Hepatocyte (in vitro differentiated cells): ENCODE results near the gene MGAT4A.

Experiments
- EZH2 ChIP-seq: fragments of 200-600 bp; sonication (generic); IDR thresholded peaks from 2 replicates; pipeline ENCODE4 v1.6.1; 2016; ENCODE audit warnings: antibody characterized with exemption, mild to moderate bottlenecking, borderline replicate concordance
- EZH2phosphoT487 ChIP-seq: fragments of 200-600 bp; sonication (generic); IDR thresholded peaks from one replicate; pipeline ENCODE4 v1.6.1; 2018; ENCODE audit warnings: antibody characterized with exemption, mild to moderate bottlenecking, low read depth, moderate library complexity; ENCODE audit not compliant: unreplicated experiment, severe bottlenecking
- TF ChIP-seq, protein P1 (sequence below): fragments of 200-600 bp; sonication (generic); IDR thresholded peaks from 2 replicates; pipeline ENCODE4 v1.5.1; 2016; ENCODE audit warnings: antibody characterized with exemption, mild to moderate bottlenecking; ENCODE audit not compliant: poor library complexity

DNA sequence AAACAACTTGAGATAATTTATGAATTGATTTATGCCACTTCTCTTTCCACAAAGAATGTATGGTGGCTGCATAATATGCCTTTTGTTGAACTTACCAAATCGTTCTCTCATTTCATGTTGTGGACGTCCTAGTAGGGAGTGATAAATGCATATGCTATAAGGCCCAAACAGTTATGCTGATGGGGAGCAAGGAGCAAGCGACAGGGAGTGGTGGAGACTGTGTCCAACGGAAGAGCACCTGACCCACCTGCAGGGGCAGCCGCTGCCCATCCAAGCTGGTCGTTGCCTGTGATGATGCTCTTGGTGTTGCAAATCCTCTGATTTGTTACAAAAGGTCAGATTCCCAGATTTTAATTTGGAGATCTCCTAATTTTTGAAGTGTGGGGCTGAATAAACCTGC is 31.0 kb upstream of the MGAT4A start:
- TF ChIP-seq, protein P1, sequence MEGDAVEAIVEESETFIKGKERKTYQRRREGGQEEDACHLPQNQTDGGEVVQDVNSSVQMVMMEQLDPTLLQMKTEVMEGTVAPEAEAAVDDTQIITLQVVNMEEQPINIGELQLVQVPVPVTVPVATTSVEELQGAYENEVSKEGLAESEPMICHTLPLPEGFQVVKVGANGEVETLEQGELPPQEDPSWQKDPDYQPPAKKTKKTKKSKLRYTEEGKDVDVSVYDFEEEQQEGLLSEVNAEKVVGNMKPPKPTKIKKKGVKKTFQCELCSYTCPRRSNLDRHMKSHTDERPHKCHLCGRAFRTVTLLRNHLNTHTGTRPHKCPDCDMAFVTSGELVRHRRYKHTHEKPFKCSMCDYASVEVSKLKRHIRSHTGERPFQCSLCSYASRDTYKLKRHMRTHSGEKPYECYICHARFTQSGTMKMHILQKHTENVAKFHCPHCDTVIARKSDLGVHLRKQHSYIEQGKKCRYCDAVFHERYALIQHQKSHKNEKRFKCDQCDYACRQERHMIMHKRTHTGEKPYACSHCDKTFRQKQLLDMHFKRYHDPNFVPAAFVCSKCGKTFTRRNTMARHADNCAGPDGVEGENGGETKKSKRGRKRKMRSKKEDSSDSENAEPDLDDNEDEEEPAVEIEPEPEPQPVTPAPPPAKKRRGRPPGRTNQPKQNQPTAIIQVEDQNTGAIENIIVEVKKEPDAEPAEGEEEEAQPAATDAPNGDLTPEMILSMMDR, result no peak
- no peak for TF ChIP-seq EZH2
- TF ChIP-seq EZH2phosphoT487, result no peak
